ENCODE results near the gene SLC6A20.

- no peak for TF ChIP-seq CTCF (IDR thresholded peaks at IDR 0.05)
- TF ChIP-seq EZH2 (IDR thresholded peaks at IDR 0.05), result no peak
These were observed 1.7 kb upstream of the SLC6A20 start for GRCh38 chr3:45798034-45798433.

All from neural progenitor cell (in vitro differentiated cells).